22Rv1 (cell line): ENCODE data around the gene RNF126.

ENCODE experiments used
- H3K27ac ChIP-seq: fragments of 450-650 bp; 2 replicates; pipeline ENCODE4 v1.5.1; 2017
- CTCF ChIP-seq: fragments of 450-650 bp; IDR thresholded peaks from 2 replicates; pipeline ENCODE4 v1.5.1; 2017; ENCODE audit warnings: mild to moderate bottlenecking
- ZFX ChIP-seq: fragments of 450-650 bp; IDR thresholded peaks from 2 replicates; pipeline ENCODE4 v1.6.1; 2017; ENCODE audit warnings: antibody characterized with exemption, borderline replicate concordance

The RNF126 gene

GRCh38 chr19:645912-646778, 16.9 kb downstream of the RNF126 start:
- no peak overlapping the region for H3K27ac ChIP-seq
- TF ChIP-seq CTCF = no peak
- no peak for TF ChIP-seq ZFX

DNA sequence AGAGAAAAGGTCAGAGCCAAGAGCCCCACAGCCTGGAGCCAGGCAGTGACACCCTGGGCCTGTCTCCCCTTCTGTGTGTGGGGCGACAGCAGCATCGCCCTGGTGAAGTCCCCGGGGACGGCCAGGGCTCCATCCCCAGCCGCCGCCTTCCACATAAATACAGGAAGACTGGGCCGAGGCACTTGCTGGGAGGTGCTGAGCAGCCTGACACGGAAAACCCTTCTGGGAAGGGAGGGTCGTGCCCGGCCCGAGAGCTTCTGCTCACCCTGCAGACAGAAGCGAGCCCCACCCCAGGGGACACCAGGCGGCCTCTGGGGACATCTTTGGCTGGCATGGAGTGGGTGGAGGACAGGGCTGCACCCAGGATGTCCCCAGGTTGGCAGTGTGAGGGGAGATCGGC, 18.2 kb downstream of the RNF126 start:
- no peak for TF ChIP-seq ZFX
- no peak for TF ChIP-seq CTCF
- no peak overlapping the region for H3K27ac ChIP-seq

GRCh38 chr19:644363-644762, 18.7 kb downstream of the RNF126 start:
- no peak for TF ChIP-seq CTCF
- no peak for TF ChIP-seq ZFX
- no peak overlapping the region for H3K27ac ChIP-seq

- TF ChIP-seq ZFX (no peak), CTCF (no peak)
- no peak overlapping the region for H3K27ac ChIP-seq
These were observed 19.3 kb downstream of the RNF126 start for GRCh38 chr19:643736-644135.

DNA sequence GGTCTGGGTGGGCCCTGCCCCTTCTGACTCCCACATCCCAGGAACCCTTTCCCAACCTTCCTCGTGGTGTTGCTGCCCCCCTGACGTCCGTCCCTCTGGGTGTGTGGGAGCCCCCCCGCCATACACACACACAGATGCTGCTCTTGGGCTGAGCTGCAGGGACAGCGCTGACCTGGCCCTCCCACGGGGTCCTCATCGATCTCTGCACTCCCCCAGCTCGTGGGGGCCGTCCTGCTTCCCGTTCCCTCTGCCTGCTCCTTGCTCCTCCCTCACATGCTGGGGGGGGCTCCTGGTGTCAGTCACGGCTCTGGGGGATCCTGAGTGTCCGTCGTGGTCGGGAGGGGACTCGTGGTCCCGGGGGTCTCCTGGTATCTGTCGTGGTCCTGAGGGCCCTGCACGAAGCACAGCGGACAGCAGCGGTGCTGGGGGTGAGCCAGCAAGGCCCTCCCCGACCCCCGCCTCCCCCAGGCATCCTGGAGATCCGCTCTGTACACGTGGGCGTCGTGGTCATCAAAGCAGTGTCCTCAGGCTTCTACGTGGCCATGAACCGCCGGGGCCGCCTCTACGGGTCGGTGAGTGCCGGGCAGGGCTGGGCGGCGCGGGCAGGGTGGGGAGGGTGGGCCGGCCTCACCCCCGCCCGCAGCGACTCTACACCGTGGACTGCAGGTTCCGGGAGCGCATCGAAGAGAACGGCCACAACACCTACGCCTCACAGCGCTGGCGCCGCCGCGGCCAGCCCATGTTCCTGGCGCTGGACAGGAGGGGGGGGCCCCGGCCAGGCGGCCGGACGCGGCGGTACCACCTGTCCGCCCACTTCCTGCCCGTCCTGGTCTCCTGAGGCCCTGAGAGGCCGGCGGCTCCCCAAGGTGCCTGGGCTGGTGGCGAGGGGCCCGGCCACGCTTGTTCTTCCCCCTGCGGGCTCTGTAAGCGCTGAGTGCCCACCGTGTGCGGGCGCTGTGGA, 20.0 kb downstream of the RNF126 start:
- TF ChIP-seq ZFX (no peak), CTCF (no peak)
- H3K27ac ChIP-seq = no peak overlapping the region

- TF ChIP-seq ZFX (no peak), CTCF (no peak)
- H3K27ac ChIP-seq = no peak overlapping the region
These were observed 21.3 kb downstream of the RNF126 start for GRCh38 chr19:641702-642101.
